Measurements from ENCODE around the gene SLC13A4.
"Not testable (repeated sequence)": the region's sequence is repeated elsewhere in the genome, so short reads cannot be mapped to it uniquely, and the experiment has no call there.

The SLC13A4 gene

DNA sequence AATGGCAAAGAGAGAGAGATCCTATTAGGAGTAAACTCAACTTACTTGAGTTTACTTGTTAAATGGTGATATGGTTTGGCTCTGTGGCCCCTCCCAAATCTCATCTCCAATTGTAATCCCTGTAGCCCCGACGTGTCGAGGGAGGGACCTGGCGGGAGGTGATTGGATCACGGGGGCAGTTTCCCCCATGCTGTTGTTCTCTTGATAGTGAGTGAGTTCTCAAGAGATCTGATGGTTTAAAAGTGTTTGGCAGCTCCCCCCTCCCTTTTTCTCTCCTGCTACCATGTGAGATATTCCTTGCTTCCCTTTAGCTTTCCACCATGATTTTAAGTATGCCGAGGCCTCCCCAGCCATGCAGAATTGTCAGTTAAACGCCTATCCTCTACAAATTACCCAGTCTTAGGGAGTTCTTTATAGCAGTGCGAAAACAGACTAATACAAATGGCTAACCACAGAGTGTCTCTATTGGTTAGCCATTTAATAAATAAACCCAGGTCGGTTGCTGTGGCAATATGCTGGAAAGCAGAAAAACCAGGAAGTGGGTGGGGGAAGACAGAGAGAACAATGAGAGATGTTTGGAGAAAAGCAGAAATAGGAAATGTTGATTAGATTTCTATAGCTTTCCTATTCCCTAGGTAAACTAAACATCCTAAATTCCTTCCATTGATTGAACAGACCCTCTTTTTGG, 68.7 kb downstream of the SLC13A4 start:
- no peak for DNase-seq

- no peak for DNase-seq
Observed at GRCh38 chr7:135658564-135658963, 69.4 kb downstream of the SLC13A4 start.

GRCh38 chr7:135653340-135654080, 74.5 kb downstream of the SLC13A4 start:
- no peak for DNase-seq

DNA sequence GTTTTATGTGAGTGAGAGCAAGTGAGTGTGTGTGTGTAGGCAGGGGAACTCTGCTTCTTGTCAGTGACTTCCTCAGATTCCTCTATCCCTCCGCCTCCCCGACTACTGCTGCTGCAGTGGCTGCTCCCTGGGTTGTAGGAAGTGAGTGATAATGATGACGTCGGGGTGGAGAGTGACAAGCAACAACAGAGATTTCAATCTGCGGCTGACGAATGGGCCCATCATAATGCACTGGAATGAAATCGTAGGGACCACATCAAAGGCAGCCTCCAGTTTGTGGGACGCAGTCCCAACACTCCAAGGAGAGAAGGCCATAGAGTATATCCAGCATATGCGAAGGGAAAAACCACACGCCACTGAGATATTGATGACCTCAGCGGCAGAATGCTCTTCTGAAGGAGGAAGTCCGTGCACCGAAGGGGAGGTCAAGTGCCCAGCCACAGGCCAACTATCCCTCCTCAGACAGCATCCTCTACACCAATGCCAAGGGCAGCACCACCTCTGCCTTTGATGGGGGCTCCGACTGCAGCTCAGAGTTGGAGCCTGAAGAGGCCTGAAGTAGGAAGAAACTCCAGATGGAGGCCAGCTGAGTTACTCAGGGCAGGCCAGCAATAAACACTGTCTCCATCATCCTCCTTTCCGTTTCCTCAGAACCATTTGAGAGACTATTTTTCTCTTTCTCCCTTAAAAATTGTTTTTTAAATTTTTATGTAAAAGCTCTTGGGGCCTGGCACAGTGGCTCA, 77.0 kb downstream of the SLC13A4 start:
- no peak for DNase-seq

- no peak for DNase-seq
Observed at GRCh38 chr7:135648235-135648634, 79.8 kb downstream of the SLC13A4 start.

DNA sequence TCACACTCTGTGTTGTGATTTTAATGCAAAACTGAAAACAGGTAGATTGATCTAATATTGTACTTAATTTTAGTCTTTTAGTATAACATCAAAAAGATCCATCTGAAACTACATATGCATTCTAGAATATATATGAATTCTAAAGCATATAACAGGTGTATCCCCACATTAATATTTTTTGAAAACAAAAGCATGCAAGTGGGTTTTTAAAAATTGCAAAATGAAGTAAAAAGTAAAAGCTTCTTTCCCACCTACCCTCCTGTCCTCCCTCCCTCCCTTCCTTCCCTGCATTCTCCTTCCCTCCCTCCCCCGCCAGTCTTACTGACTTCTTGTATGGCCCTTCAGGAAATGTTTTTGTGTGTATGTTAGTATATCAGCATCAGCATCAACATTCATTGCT, 80.2 kb downstream of the SLC13A4 start:
- DNase-seq: no peak

DNA sequence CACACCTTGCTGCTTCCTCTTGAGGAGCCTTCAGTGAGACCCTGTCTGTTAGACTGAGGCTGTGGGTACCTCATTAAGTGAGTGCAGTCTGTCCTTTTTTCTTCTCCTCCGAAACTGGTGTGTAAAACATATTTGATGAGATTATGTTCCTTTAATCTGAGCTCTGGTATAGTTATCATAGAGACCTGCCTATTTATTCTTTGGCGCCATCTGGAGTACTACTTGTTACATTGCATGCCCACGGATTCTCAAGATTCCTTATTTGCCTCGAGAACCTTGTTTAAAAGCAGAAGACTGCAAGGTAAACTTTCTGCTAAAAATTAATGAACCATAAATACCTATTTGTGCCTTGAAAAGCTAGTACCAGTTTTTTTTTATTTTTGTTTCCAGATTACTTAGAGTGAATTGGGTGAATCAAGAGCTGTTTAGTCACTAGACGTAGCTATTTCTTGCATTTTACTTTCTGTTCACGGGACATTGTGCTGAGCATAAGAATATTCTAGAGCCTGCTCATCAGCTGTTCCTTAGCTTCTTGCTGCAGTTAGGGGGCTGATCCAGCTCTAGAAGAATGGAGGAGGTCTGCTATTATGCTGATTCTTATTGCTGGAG, 82.6 kb downstream of the SLC13A4 start:
- peak; percentile 82 for DNase-seq

- no peak for DNase-seq
Observed at GRCh38 chr7:135644729-135645128, 83.3 kb downstream of the SLC13A4 start.

- no peak for DNase-seq
Observed at GRCh38 chr7:135644154-135644553, 83.8 kb downstream of the SLC13A4 start.

DNA sequence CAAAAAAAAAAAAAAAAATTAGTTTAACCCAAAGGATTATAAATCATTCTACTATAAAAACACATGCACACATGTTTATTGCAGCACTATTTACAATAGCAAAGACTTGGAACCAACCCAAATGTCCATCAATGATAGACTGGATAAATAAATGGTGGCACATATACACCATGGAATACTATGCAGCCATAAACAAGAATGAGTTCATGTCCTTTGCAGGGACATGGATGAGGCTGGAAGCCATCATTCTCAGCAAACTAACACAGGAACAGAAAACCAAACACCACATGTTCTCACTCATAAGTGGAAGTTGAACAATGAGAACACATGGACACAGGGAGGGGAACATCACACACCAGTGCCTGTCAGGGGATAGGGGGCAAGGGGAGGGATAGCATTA, 88.3 kb downstream of the SLC13A4 start:
- not testable (repeated sequence) for DNase-seq

DNA sequence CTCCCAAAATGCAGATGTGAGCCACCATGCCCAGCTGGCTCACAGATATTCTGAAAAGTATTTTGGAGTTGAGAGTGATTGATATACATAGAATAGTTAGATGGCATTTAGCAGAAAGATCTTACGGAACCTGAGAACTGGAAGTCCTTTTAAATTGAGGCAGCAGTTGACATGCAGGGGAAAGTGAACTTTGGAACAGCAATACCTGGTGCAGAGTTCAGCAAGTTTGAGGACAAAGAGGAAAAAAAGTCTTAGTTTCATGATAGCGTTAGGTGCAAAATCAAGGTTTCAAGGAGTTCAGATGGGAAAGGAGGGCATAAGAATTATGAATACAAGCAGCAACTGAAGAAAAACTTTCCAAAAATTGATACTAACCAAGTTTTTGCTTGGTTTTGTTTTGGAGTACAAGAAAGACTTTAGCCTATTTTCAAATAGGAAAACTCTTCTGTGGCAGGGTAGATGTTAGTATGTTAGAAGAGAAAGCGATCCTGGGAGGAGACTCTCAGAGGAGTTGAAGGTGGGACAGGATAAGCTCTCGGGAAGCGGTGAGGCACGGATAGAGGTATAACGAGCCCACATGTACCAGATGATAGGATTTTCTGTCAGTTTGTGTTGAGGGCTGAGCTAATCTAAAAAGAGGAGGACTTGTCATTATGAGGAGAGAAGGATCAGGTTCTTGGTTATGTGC, 93.7 kb downstream of the SLC13A4 start:
- no peak for DNase-seq

Measured in NCI-H82 (cell line).